RPMI7951 (cell line): ENCODE data around the gene CORO2B. TPM values are rescaled to one million over a fixed set of nuclear protein-coding genes. Genes with fewer than 3 reads are reported as not detected.

Source experiments
- DNase-seq: peaks from one replicate; pipeline ENCODE4 v3.0.0-alpha.2; 2012; ENCODE audit warnings: low read depth
- total RNA-seq: library from RNA; depleted of rRNA; stranded (reverse); fragments of >200 nt; shearing (Covaris generic); gene quantifications from 2 replicates; pipeline ENCODE4 v1.2.3, GENCODE V29; 2014; rRNA removed

CORO2B gene
- total RNA-seq, 1 experiment from 2014 or later: 5.6 TPM

- DNase-seq: no peak
These were observed 190.9 kb downstream of the CORO2B start for GRCh38 chr15:68769702-68770101.

GRCh38 chr15:68770216-68770615 is 191.4 kb downstream of the CORO2B start:
- no peak for DNase-seq

GRCh38 chr15:68773036-68773435 is 194.2 kb downstream of the CORO2B start:
- no peak for DNase-seq

- no peak for DNase-seq
These were observed 195.3 kb downstream of the CORO2B start for GRCh38 chr15:68774120-68774519.

- no peak for DNase-seq
These were observed 195.9 kb downstream of the CORO2B start for GRCh38 chr15:68774521-68775235.

GRCh38 chr15:68775236-68775577 is 196.4 kb downstream of the CORO2B start:
- DNase-seq: no peak

- no peak for DNase-seq
These were observed 197.1 kb downstream of the CORO2B start for GRCh38 chr15:68775671-68776476.

GRCh38 chr15:68776477-68777270 is 197.9 kb downstream of the CORO2B start:
- no peak for DNase-seq

Other genes with a start within 250 kb of the CORO2B start
- gene ITGA11, start 146.8 kb upstream of the CORO2B start, total RNA-seq: 90.7 and 102 TPM in 2 replicates
- gene ANP32A, start 241.9 kb downstream of the CORO2B start, total RNA-seq: 95.6 and 119 TPM in 2 replicates